Subcutaneous abdominal adipose tissue (tissue), 5 donors: ENCODE results near the gene TMPRSS2.

ENCODE experiments used
- H3K27ac ChIP-seq: one replicate; pipeline ENCODE4 v1.7.0; 2013; ENCODE audit warnings: low read depth, mild to moderate bottlenecking, inconsistent platforms, low read length, moderate library complexity
- H3K27me3 ChIP-seq, 5 donors: one replicate each; pipeline ENCODE4 v1.7.0; 2013; ENCODE audit warnings: low read length in 5 of 5, inconsistent platforms in 1 of 5; ENCODE audit not compliant: control insufficient read depth in 5 of 5, insufficient read depth in 4 of 5
- H3K36me3 ChIP-seq, 5 donors: one replicate each; pipeline ENCODE4 v1.7.0; 2013; ENCODE audit warnings: low read length in 5 of 5; ENCODE audit not compliant: control insufficient read depth in 5 of 5, insufficient read depth in 5 of 5
- H3K4me1 ChIP-seq, 5 donors: one replicate each; pipeline ENCODE4 v1.7.0; 2013; ENCODE audit warnings: low read length in 5 of 5, mild to moderate bottlenecking in 3 of 5, moderate library complexity in 1 of 5; ENCODE audit not compliant: control insufficient read depth in 5 of 5, insufficient read depth in 5 of 5
- H3K4me3 ChIP-seq, 5 donors: one replicate each; pipeline ENCODE4 v1.7.0; 2013; ENCODE audit warnings: low read length in 5 of 5, low read depth in 1 of 5
- H3K9ac ChIP-seq, 5 donors: one replicate each; pipeline ENCODE4 v1.7.0; 2013; ENCODE audit warnings: low read length in 5 of 5, mild to moderate bottlenecking in 4 of 5, moderate library complexity in 3 of 5
- H3K9me3 ChIP-seq, 5 donors: one replicate each; pipeline ENCODE4 v1.7.0; 2013; ENCODE audit warnings: low read length in 5 of 5; ENCODE audit not compliant: control insufficient read depth in 5 of 5
- donor health status: healthy.
- donor health status: healthy.
- donor health status: healthy.
- donor health status: healthy.
- donor health status: healthy.

TMPRSS2 gene

GRCh38 chr21:41443562-41443961 is 64.4 kb downstream of the TMPRSS2 start:
- Histone ChIP-seq H3K27ac (no peak overlapping the region), H3K4me3 (no peak overlapping the region), H3K4me1 (no peaks in the 10 kb centered on the region), H3K27me3 (no peaks in the 10 kb centered on the region), H3K9ac (no peak overlapping the region), H3K9me3 (no peaks in the 10 kb centered on the region), H3K36me3 (peaks cover 16 to 88% (median 80%) of the 10 kb centered on the region in 5 donors)

- Histone ChIP-seq H3K4me3 (no peak overlapping the region), H3K9me3 (no peaks in the 10 kb centered on the region), H3K36me3 (peaks cover 19 to 93% (median 82%) of the 10 kb centered on the region in 5 donors)
Observed at GRCh38 chr21:41442481-41443186, 65.3 kb downstream of the TMPRSS2 start.

GRCh38 chr21:41441546-41441945 is 66.4 kb downstream of the TMPRSS2 start:
- H3K36me3 ChIP-seq = peaks cover 19 to 94% (median 80%) of the 10 kb centered on the region in 5 donors
- no peak overlapping the region for H3K27ac ChIP-seq
- no peaks in the 10 kb centered on the region for H3K9me3 ChIP-seq
- H3K27me3 ChIP-seq = no peaks in the 10 kb centered on the region
- H3K4me3 ChIP-seq = no peak overlapping the region
- H3K9ac ChIP-seq = no peak overlapping the region
- no peaks in the 10 kb centered on the region for H3K4me1 ChIP-seq

More at GRCh38 chr21:41442481-41443186, 65.3 kb downstream of the TMPRSS2 start:
- H3K4me1 ChIP-seq = no peaks in the 10 kb centered on the region
- no peak overlapping the region for H3K27ac ChIP-seq
- H3K9ac ChIP-seq = no peak overlapping the region
- H3K27me3 ChIP-seq = no peaks in the 10 kb centered on the region

GRCh38 chr21:41439248-41439647 is 68.7 kb downstream of the TMPRSS2 start:
- no peak overlapping the region for H3K27ac ChIP-seq
- no peak overlapping the region for H3K9ac ChIP-seq
- no peaks in the 10 kb centered on the region for H3K4me1 ChIP-seq
- H3K27me3 ChIP-seq = no peaks in the 10 kb centered on the region
- H3K4me3 ChIP-seq = no peak overlapping the region
- H3K9me3 ChIP-seq = no peaks in the 10 kb centered on the region
- H3K36me3 ChIP-seq = peaks cover 25 to 92% (median 69%) of the 10 kb centered on the region in 5 donors

GRCh38 chr21:41438425-41439113 is 69.4 kb downstream of the TMPRSS2 start:
- H3K27ac ChIP-seq = no peak overlapping the region
- H3K4me1 ChIP-seq = no peaks in the 10 kb centered on the region

GRCh38 chr21:41437729-41438128 is 70.2 kb downstream of the TMPRSS2 start:
- H3K27me3 ChIP-seq = no peaks in the 10 kb centered on the region
- H3K4me1 ChIP-seq = no peaks in the 10 kb centered on the region
- H3K9ac ChIP-seq = no peak overlapping the region
- no peak overlapping the region for H3K4me3 ChIP-seq
- H3K27ac ChIP-seq = no peak overlapping the region
- peaks cover 17 to 95% (median 65%) of the 10 kb centered on the region in 5 donors for H3K36me3 ChIP-seq
- H3K9me3 ChIP-seq = no peaks in the 10 kb centered on the region

More at GRCh38 chr21:41438425-41439113, 69.4 kb downstream of the TMPRSS2 start:
- H3K9ac ChIP-seq = no peak overlapping the region
- no peak overlapping the region for H3K4me3 ChIP-seq
- no peaks in the 10 kb centered on the region for H3K27me3 ChIP-seq
- peaks cover 25 to 95% (median 65%) of the 10 kb centered on the region in 5 donors for H3K36me3 ChIP-seq
- H3K9me3 ChIP-seq = no peaks in the 10 kb centered on the region

- Histone ChIP-seq H3K4me1 (no peaks in the 10 kb centered on the region), H3K9ac (no peak overlapping the region), H3K27ac (no peak overlapping the region), H3K36me3 (peaks cover 12 to 93% (median 53%) of the 10 kb centered on the region in 5 donors), H3K4me3 (no peak overlapping the region), H3K27me3 (no peaks in the 10 kb centered on the region), H3K9me3 (no peaks in the 10 kb centered on the region)
Observed at GRCh38 chr21:41435706-41436105, 72.3 kb downstream of the TMPRSS2 start.

- H3K4me1 ChIP-seq = no peaks in the 10 kb centered on the region
- H3K9me3 ChIP-seq = no peaks in the 10 kb centered on the region
- peaks cover 12 to 89% (median 53%) of the 10 kb centered on the region in 5 donors for H3K36me3 ChIP-seq
- H3K9ac ChIP-seq = no peak overlapping the region
- no peak overlapping the region for H3K27ac ChIP-seq
- no peaks in the 10 kb centered on the region for H3K27me3 ChIP-seq
- no peak overlapping the region for H3K4me3 ChIP-seq
Observed at GRCh38 chr21:41433566-41433965, 74.4 kb downstream of the TMPRSS2 start.

- Histone ChIP-seq H3K4me1 (peaks cover 0 to under 1% (median 0%) of the 10 kb centered on the region in 5 donors), H3K9me3 (no peaks in the 10 kb centered on the region), H3K27me3 (no peaks in the 10 kb centered on the region), H3K4me3 (no peak overlapping the region), H3K36me3 (peaks cover 10 to 87% (median 51%) of the 10 kb centered on the region in 5 donors), H3K27ac (no peak overlapping the region), H3K9ac (no peak overlapping the region)
Observed at GRCh38 chr21:41432562-41433460, 75.1 kb downstream of the TMPRSS2 start.
